ENCODE measurements around the gene SETD4. TPM values are rescaled to one million over a fixed set of nuclear protein-coding genes. Genes with fewer than 3 reads are reported as not detected.

The SETD4 gene
- total RNA-seq, 1 experiment from 2014 or later = 22.7 TPM

GRCh38 chr21:36008505-36008904 is 51.8 kb downstream of the SETD4 start:
- POLR2A ChIA-PET = no interaction called here

GRCh38 chr21:36005879-36006400 is 54.4 kb downstream of the SETD4 start:
- Histone ChIP-seq H3K9me2 (ENCODE audit: insufficient read depth) (no peaks in the 10 kb centered on the region), H2AFZ (ENCODE audit: low read depth, low read length, poor library complexity, severe bottlenecking) (no peak overlapping the region), H3K9me3 (ENCODE audit: control insufficient read depth in 1 of 2, insufficient read depth in 1 of 2, low read depth in 1 of 2, low read length in 2 of 2) (peaks cover 0 to 7% of the 10 kb centered on the region in 2 experiments; a peak in 1 of 4 replicates), H3K36me3 (ENCODE audit: control insufficient read depth in 1 of 2, insufficient read depth in 2 of 2, low read length in 2 of 2) (no peaks in the 10 kb centered on the region), H3K27me3 (ENCODE audit: insufficient read depth, low read length) (no peaks in the 10 kb centered on the region), H4K20me1 (ENCODE audit: insufficient read depth) (no peaks in the 10 kb centered on the region), H3K27ac (ENCODE audit: low read depth, low read length) (no peak overlapping the region), H3K4me3 (replicated peaks in 1 of 2; ENCODE audit: low read depth in 1 of 2, low read length in 2 of 2) (no peak overlapping the region), H3K9ac (ENCODE audit: low read length) (no peak overlapping the region), H3K4me1 (ENCODE audit: control insufficient read depth in 1 of 2, insufficient read depth in 2 of 2, low read length in 2 of 2) (no peaks in the 10 kb centered on the region), H3K79me2 (ENCODE audit: insufficient read depth, low read length) (no peaks in the 10 kb centered on the region), H3K4me2 (ENCODE audit: low read length) (no peak overlapping the region)
- no peak for ATAC-seq
- ChIA-PET CTCF (no interaction called here), POLR2A (no interaction called here), RAD21 (ENCODE audit: low non-redundant PET in 1 of 2, low total read pairs in 2 of 2, uncharacterized antibody in 2 of 2, unreplicated experiment in 2 of 2) (no interaction called here)
- BruUV-seq (replicated peaks) = no TSS peak
- intact Hi-C loops (cut with micrococcal nuclease) = no loop called here
- no peak for DNase-seq (ENCODE audit: low read depth, low spot score)
- no peak for TF ChIP-seq MAX (IDR thresholded peaks at IDR 0.05)
- TF ChIP-seq TCF7L2 (IDR thresholded peaks at IDR 0.05; ENCODE audit: borderline replicate concordance, extremely low read depth, insufficient read depth, insufficient read length) = no peak
- no peak for TF ChIP-seq RAD21 (IDR thresholded peaks at IDR 0.05; ENCODE audit: low read depth)
- TF ChIP-seq JUND (IDR thresholded peaks at IDR 0.05) = no peak
- no peak for TF ChIP-seq SIN3A (IDR thresholded peaks at IDR 0.05; ENCODE audit: low read depth)
- TF ChIP-seq EZH2phosphoT487 (IDR thresholded peaks at IDR 0.05; ENCODE audit: borderline replicate concordance) = no peak
- TF ChIP-seq FOSL1 (IDR thresholded peaks at IDR 0.05; ENCODE audit: low read depth) = no peak
- no peak for TF ChIP-seq POLR2A (IDR thresholded peaks at IDR 0.05; ENCODE audit: borderline replicate concordance, extremely low read depth, insufficient read depth, insufficient read length)
- no peak for TF ChIP-seq EGR1 (IDR thresholded peaks at IDR 0.05; ENCODE audit: low read depth)
- no peak for TF ChIP-seq EZH2 (IDR thresholded peaks at IDR 0.05)
- no peak for TF ChIP-seq CEBPB (IDR thresholded peaks at IDR 0.05; ENCODE audit: low read depth)
- no peak for TF ChIP-seq YY1 (IDR thresholded peaks at IDR 0.05; ENCODE audit: extremely low read depth, insufficient replicate concordance, low read depth, low read length)
- TF ChIP-seq POLR2AphosphoS5 (IDR thresholded peaks at IDR 0.05; ENCODE audit: low read depth, low read length) = no peak
- no peak for TF ChIP-seq ATF3 (IDR thresholded peaks at IDR 0.05)
- TF ChIP-seq ZNF274 (IDR thresholded peaks at IDR 0.05; ENCODE audit: low read depth, low read length) = no peak
- no peak for TF ChIP-seq REST (IDR thresholded peaks at IDR 0.05; ENCODE audit: low read depth)

More at GRCh38 chr21:36008505-36008904, 51.8 kb downstream of the SETD4 start:
- no peak overlapping the region for H2AFZ ChIP-seq (ENCODE audit: low read depth, low read length, poor library complexity, severe bottlenecking)
- H4K20me1 ChIP-seq (ENCODE audit: insufficient read depth) = no peaks in the 10 kb centered on the region
- ATAC-seq (no peak), DNase-seq (ENCODE audit: low read depth, low spot score) (no peak)
- no peak overlapping the region for H3K4me2 ChIP-seq (ENCODE audit: low read length)
- intact Hi-C loops (cut with micrococcal nuclease) = no loop called here
- CTCF ChIA-PET = no interaction called here
- H3K79me2 ChIP-seq (ENCODE audit: insufficient read depth, low read length) = no peaks in the 10 kb centered on the region
- RAD21 ChIA-PET (ENCODE audit: low non-redundant PET in 1 of 2, low total read pairs in 2 of 2, uncharacterized antibody in 2 of 2, unreplicated experiment in 2 of 2) = no interaction called here
- H3K4me1 ChIP-seq (ENCODE audit: control insufficient read depth in 1 of 2, insufficient read depth in 2 of 2, low read length in 2 of 2) = no peaks in the 10 kb centered on the region
- no peaks in the 10 kb centered on the region for H3K27me3 ChIP-seq (ENCODE audit: insufficient read depth, low read length)
- H3K36me3 ChIP-seq (ENCODE audit: control insufficient read depth in 1 of 2, insufficient read depth in 2 of 2, low read length in 2 of 2) = no peaks in the 10 kb centered on the region
- no peak overlapping the region for H3K4me3 ChIP-seq (replicated peaks in 1 of 2; ENCODE audit: low read depth in 1 of 2, low read length in 2 of 2)
- H3K9me2 ChIP-seq (ENCODE audit: insufficient read depth) = no peaks in the 10 kb centered on the region
- no peak overlapping the region for H3K9ac ChIP-seq (ENCODE audit: low read length)
- no peak for TF ChIP-seq ZFX (IDR thresholded peaks at IDR 0.05)
- TF ChIP-seq JUND (IDR thresholded peaks at IDR 0.05) = no peak
- no peak overlapping the region for H3K27ac ChIP-seq (ENCODE audit: low read depth, low read length)
- no TSS peak for BruUV-seq (replicated peaks)
- H3K9me3 ChIP-seq (ENCODE audit: control insufficient read depth in 1 of 2, insufficient read depth in 1 of 2, low read depth in 1 of 2, low read length in 2 of 2) = no peaks in the 10 kb centered on the region
